NCI-H1105 (cell line): ENCODE measurements around the gene LPP.

Source experiments
- DNase-seq: peaks from one replicate; lab custom pipeline; 2025; lab: John Stamatoyannopoulos, UW

Gene LPP

GRCh38 chr3:188877381-188877780, 723.4 kb downstream of the LPP start:
- DNase-seq: no peak

- DNase-seq: no peak
These were observed 724.1 kb downstream of the LPP start for GRCh38 chr3:188878076-188878475.

GRCh38 chr3:188881954-188882641, 728.1 kb downstream of the LPP start:
- no peak for DNase-seq

GRCh38 chr3:188884299-188885043, 730.5 kb downstream of the LPP start:
- no peak for DNase-seq

- no peak for DNase-seq
These were observed 734.5 kb downstream of the LPP start for GRCh38 chr3:188888321-188889053.

GRCh38 chr3:188889054-188889491, 735.1 kb downstream of the LPP start:
- no peak for DNase-seq

GRCh38 chr3:188890572-188891270, 736.8 kb downstream of the LPP start:
- DNase-seq: no peak

- no peak for DNase-seq
These were observed 745.9 kb downstream of the LPP start for GRCh38 chr3:188899881-188900280.

GRCh38 chr3:188900421-188900951, 746.5 kb downstream of the LPP start:
- no peak for DNase-seq

- no peak for DNase-seq
These were observed 747.2 kb downstream of the LPP start for GRCh38 chr3:188901126-188901525.

- DNase-seq: no peak
These were observed 747.8 kb downstream of the LPP start for GRCh38 chr3:188901671-188902287.

GRCh38 chr3:188904670-188905069, 750.7 kb downstream of the LPP start:
- no peak for DNase-seq

- no peak for DNase-seq
These were observed 751.6 kb downstream of the LPP start for GRCh38 chr3:188905547-188905946.

GRCh38 chr3:188906236-188906635, 752.3 kb downstream of the LPP start:
- no peak for DNase-seq

- DNase-seq: no peak
These were observed 754.3 kb downstream of the LPP start for GRCh38 chr3:188908002-188908850.

- no peak for DNase-seq
These were observed 757.3 kb downstream of the LPP start for GRCh38 chr3:188911026-188911850.

- no peak for DNase-seq
These were observed 759.1 kb downstream of the LPP start for GRCh38 chr3:188913084-188913483.

- DNase-seq: no peak
These were observed 760.6 kb downstream of the LPP start for GRCh38 chr3:188914552-188914951.

GRCh38 chr3:188915127-188915526, 761.2 kb downstream of the LPP start:
- no peak for DNase-seq

GRCh38 chr3:188916934-188917401, 763.0 kb downstream of the LPP start:
- no peak for DNase-seq
